GM21367 (cell line): ENCODE measurements around the gene SETDB2.

Experiments
- ATAC-seq: cut with Tn5 transposase; IDR thresholded peaks from one replicate; pipeline ENCODE4 v1.9.1; 2021; ENCODE audit not compliant: unreplicated experiment

SETDB2 gene, protein sequence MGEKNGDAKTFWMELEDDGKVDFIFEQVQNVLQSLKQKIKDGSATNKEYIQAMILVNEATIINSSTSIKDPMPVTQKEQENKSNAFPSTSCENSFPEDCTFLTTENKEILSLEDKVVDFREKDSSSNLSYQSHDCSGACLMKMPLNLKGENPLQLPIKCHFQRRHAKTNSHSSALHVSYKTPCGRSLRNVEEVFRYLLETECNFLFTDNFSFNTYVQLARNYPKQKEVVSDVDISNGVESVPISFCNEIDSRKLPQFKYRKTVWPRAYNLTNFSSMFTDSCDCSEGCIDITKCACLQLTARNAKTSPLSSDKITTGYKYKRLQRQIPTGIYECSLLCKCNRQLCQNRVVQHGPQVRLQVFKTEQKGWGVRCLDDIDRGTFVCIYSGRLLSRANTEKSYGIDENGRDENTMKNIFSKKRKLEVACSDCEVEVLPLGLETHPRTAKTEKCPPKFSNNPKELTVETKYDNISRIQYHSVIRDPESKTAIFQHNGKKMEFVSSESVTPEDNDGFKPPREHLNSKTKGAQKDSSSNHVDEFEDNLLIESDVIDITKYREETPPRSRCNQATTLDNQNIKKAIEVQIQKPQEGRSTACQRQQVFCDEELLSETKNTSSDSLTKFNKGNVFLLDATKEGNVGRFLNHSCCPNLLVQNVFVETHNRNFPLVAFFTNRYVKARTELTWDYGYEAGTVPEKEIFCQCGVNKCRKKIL

DNA sequence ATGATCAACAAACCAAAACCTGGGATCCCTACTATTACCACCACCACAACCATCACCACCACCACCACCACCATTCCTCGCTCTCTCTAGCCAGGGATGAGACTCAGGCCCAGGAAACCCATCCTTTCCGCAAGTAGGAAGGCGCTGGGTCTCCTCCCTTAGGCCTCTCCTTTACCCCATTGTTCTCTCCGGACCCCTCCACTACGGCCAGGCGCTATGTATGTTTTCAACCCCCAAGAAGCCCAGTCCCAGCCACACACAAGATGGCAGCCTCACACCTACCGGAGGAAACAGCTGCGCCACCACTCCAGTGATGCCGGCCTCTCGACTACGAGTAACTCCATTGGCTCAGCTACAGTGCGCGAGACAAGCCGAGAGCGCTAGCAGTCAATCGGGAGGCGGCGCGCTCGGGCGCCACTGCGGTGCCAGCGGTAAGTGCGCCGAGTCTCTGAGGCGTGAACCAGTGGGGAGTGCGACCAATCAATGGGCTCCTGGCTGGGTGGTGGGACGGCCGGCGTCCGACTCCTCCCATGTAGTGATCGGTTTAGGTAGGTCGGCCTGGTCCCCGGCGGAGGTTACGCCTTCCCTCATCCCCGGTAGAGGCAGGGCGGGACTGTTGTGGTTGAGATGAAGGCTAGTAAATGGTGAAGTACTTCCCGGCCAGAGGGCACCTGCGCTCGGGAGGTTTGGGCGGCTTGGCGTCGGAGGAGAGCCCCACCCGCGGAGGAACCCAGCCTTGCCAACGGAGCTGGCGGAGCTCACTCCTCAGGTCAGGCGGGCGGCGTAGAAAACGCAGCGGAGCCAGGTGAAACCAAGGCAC is at the start of gene SETDB2, which contains the start of gene CAB39L:
Gene SETDB2 (plus strand): TSS at position 571 of the 820 bp plus-strand sequence. CDS start 7,620 bp downstream, outside the sequence.
Gene CAB39L (minus strand): TSS at position 361 of the 820 bp plus-strand sequence. CDS start 61,154 bp downstream, outside the sequence.
- peak; percentile 88 for ATAC-seq

DNA sequence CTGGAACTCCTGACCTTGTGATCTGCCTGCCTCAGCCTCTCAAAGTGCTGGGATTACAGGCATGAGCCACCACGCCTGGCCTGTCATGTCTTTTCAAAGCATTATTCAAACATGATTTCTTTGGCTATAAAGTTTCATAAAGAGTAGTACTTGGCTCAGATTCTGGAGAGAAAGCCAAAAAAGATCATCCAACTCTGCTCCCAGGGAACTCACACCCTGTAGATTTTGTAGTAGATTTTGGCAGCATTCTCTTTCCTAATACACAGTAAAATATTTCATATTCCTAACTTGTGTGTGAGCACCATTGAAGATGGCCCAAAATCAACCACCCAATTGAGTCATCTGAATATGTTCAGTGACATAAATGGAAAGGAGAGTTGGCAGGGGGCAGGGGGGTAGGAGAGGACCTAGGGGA is 48.6 kb upstream of the SETDB2 start:
- ATAC-seq: no peak

DNA sequence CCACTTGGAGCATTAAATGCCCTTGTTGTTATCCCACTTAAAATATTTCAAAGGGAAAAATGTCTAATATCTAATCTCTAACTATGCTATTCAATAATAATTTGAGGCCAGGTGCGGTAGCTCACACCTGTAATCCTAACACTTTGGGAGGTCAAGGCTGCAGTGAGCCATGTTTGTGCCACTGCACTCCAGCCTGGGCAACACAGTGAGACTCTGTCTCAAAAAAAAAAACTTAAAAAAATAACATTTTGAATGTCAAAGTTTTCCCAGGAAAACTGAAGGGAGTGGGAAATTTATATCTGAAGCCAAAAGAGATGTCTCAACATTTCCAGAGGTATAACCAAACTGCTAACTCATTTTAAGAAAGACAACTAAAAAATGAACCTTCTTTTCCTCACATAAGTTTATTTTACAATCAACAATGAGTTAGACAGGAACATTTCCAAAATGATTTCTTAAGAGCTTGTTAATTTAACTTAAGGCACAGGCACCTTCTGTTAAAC is 48.1 kb upstream of the SETDB2 start:
- no peak for ATAC-seq

DNA sequence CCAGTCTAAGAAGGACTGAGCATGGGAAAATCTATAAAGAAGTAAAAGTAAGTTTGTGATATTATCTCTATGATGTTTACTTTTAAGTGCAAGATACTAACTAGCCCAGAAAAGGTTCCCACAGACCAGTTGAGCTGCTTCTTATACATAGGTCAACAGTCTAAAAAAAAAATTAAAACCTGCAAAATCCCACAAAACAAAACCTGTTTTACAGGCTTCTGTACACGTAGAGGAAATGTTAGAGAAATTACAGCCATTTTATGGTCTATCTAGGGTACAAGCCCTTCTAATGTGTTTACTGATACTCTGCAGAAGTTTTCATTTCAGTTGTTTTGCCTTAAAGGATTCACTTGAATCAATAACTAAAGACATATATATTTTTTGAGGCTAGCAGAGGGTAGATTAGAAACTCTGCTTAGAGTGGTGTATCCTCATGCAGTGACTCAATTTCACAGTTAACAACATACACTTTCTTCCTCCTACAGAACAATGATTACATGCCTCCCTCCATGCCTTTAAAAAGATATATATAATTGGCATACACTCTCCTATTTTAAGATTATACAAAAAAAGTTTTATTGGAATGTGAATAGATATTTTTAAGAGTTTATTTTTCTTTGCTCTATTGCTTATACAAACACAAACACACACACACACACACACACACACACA is 44.1 kb upstream of the SETDB2 start:
- no peak for ATAC-seq

DNA sequence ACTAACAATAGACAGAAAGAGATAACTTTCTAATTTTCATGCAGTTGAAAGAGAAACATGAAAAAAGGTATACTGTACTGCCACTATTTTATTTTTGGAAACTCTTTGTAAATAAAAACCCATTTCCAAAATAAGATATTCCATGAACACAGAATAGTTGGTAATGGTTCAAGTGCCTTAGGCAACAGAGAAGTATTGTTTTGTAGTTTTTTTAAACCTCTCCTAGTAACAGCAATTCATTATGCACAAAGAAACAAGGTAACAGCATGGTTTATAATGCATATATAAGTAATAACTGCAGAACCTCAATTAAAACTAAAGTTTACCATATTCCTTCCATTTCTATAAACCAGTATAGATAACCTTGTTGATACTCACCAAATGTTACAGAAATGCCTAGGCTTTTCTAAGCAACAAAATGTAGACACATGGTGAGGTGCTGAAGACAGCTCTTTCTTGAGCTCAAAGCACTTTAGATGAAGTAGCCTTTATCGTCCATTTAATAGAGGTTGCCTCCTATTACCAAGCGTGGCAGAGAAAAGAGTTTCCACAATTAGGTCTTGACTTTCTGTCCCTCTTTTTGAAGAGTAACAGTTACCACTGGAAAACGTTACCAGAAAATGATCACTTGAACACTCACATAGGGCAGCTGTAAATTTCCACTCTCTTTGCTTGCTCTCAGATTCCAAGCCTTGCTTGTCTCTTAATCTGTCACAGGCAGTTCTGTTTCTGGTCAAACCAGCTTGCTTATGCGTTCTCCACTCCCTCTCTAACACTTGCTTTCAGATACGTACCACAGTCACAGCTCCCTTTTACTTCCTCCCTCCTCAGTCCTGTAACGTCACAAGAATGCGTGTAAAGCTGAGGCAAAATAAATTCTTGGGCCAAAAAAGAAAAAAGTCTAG is 43.1 kb upstream of the SETDB2 start:
- ATAC-seq: peak; percentile 77

DNA sequence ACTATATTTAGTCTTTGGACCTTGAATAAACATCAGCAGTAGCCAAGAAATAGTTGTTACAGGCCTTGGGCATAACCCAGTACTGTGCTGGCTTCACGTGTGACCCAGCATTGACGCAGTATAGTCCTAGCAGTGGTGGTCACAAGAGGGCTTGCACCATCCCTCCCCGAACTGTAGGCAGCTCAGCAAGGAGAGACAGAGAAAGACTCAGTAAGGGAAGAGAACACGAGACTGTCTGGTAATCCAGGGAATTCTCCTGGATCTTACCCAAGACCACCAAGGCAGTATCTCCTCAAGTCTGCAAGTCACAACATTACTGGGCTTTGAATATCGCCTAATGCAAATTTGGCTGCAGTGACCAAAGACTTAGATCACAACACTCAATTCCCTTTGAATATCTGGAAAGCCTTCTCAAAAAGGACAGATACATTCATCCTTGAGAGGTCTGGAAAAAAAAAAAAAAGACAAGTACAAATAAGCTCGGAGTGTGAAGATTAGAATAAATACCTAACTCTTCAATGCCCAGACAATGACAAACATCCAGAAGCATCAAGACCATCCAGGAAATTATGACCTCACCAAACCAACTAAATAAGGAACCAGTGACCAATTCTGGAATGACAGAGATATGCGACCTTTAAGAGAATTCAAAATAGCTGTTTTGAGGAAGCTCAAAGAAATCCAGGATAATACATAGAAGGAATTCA is 39.9 kb upstream of the SETDB2 start:
- no peak for ATAC-seq

DNA sequence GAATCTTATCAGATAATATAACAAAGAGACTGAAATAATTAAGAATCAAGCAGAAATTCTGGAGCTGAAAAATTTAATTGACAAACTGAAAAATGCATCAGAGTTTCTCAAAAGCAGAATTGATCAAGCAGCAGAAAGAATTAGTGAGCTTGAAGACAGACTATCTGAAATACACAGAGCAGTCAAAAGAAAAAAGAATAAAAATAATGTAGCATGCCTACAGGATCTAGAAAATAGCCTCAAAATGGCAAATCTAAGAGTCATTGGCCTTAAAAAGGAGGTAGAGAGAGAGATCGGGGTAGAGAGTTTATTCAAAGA is 39.4 kb upstream of the SETDB2 start:
- no peak for ATAC-seq

DNA sequence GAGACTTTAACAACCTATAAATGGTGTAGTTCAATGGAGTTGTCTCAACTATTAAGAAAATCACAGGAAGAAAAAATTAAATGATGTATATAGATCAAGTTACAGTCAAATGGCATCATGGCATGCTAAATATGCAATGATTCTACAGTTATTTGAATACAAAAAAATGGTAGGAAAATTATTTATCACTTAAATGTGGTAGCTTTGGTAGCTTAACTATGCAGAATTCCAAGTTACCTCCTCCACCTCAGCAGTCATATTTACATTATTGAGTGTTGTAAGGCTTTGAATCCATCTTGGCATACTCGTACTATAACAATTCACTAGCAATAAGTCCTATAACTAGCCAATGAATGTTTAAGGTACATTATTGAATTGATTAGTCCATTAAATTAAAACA is 37.0 kb upstream of the SETDB2 start:
- ATAC-seq: no peak

DNA sequence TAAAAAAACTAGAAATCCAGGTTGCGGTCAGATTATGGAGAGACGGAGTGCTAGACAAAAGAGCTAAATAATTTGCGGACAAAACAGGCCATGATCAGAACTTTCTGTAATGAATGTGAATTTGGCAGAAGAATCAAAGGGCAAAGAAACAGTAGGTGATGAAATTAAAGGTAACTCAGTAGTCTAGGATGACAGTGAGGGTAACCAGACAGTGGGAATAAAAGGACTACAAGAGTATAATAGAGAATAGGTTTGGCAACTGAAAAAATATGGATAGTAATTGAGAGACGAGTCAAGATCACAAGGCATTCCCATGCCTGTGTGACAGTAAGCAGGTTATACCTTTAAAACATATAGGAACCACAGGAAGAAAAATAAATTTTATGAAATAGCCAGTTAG is 36.1 kb upstream of the SETDB2 start:
- no peak for ATAC-seq

DNA sequence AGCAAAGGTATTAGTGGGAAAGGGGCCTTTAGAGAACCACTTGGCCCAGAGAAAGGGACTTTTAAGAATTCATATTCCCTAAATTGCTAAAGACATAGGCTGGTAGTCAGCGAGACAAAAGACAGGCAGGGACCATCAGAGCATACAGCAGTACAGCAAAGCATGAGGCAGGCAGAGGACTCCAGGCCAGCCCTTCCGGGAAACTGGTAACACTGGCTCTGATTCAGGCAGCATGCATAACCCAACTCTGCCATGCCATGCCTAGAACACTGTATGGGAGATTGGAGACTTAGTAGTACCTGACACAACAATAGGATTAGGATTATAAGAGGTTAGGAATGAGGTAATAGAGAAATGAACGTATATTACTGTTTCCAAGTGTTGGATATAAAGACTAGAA is 35.1 kb upstream of the SETDB2 start:
- no peak for ATAC-seq

DNA sequence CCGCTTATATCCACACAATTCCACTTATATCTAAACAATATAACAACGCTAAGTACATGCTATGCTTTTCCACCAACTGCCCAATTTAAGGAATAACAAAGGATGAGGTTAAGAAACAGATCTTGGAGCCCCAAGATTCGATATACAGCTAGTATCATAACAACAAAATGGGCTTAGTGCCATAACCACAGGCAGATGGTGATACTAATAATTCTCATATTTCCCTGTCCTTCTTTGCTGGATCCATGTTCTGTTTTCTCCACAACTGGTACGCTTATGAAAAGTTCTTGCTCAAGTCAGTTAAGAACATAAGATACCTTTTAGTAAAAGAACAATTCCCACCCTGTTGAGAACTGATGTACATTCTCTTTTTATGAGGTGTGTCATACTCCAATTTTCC is 34.1 kb upstream of the SETDB2 start:
- no peak for ATAC-seq

DNA sequence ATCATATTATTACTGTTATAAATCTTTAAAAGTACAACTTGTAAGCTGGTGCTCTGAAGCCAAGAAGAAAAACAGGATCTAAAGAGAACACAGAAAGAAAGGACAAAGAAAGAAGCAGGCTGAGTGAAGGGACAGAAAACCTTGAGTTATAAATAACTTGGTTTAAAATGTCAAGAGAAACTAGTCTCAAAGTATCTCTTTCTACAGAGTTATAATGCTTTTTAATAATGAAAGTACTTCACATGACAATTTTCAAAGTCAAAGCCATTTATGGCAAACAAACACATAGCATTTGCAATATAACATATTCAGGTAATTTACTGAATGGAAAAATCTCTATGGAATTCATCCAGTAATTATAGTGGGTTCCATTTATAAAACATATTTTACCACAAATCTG is 33.6 kb upstream of the SETDB2 start:
- ATAC-seq: no peak

DNA sequence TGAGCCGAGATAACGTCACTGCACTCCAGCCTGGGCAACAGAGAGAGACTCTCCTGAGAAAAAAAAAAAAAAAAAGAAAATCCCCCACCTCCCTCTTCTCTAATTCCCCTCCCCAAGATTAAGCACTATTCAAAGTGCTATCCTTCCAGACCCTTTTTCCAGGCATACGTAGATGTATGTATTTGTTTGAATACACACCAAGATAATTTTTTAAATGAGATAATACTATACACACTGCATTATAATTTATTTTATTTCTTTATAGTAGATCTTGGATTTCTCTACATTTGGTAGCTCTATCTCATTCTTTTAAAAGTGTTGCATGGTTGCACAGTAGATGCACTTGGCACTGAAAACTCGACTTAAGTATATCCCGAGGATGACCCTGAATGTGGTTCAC is 32.7 kb upstream of the SETDB2 start:
- ATAC-seq: no peak

DNA sequence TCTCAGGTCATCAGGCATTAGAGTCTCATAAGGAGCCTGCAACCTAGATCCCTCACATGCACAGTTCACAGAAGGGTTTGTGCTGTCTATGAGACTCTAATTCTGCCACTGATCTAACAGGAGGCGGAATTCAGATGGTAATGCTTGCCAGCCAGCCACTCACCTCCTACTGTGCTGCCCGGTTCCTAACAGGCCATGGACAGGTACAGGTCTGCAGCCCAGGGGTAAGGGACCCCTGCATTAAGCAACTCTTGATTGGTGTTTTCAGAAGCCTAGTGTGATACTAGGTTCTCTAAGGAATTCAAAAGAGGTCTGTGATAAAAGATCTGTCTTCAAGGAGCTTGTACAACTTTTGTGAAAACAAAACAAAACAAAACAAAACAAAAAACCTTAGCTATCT is 31.3 kb upstream of the SETDB2 start:
- no peak for ATAC-seq

DNA sequence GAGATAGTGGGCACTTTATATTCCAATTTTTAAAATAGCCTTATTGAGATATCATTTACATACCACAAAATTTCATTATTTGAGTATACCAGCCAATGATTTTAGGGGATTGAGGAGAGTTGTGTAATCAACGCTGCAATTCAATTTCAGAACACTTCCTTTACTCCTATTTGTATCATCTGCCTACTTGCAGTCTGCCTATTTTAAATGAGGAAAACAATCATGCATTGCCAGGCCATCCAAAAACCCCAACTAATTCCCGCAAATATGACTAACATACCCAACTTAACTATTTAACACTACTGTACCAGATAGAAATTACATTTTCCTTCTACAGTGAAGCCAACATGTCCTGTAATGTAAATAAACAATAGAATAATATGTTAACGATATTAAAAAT is 26.9 kb upstream of the SETDB2 start:
- no peak for ATAC-seq

DNA sequence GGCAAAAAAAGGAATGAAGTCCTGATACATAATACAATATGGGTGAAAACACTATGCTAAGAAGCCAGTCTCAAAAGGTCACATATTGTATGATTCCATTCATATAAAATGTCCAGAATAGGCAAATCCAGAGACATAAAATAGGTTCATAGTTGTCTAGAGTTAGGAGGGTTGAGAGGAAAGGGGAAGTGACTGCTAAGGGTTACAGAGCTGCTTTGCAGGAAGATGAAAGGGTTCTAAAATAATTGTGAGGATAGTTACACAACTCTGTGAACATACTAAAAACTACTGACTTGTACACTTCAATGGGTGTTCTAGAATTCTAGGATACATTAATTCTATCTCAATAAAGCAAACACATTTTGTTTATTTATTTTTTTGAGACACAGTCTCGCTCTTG is 25.9 kb upstream of the SETDB2 start:
- ATAC-seq: no peak

DNA sequence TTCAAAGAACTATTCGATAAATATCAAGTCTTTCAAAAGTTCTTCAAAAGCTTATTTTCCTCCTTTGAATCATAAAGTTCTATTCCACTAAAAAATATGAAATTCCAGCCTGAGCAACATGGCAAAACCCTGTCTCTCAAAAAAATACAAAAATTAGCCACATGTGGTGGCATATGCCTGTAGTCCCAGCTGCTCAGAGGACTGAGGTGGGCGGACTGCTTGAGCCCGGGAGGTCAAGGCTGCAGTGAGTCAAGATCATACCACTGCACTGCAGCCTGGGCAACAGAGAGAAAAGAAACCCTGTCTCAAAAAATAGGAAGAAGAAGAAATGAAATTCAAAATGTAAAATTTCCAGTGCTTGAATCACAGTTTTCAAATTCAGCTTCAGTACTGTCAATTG is 24.8 kb upstream of the SETDB2 start:
- ATAC-seq: no peak

DNA sequence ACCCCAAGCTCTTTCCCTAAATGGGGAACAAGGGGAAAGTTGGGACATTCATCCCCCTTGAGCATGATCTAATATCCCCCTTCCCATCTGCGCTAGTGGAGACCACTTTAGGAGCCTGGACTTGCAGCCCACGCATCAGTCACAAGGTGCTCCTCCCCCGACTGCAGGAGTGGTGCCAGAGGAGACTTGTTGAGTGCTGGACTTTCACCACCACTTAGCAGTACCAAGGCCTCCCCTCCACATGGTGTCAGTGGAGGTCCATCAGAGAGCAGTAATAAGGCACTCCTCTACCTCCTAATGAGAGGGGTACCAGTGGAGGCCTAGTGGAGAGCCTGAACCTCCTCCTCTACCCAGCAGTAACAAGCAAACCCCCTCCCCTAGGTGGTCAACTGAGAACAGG is 22.7 kb upstream of the SETDB2 start:
- peak; percentile 67 for ATAC-seq

DNA sequence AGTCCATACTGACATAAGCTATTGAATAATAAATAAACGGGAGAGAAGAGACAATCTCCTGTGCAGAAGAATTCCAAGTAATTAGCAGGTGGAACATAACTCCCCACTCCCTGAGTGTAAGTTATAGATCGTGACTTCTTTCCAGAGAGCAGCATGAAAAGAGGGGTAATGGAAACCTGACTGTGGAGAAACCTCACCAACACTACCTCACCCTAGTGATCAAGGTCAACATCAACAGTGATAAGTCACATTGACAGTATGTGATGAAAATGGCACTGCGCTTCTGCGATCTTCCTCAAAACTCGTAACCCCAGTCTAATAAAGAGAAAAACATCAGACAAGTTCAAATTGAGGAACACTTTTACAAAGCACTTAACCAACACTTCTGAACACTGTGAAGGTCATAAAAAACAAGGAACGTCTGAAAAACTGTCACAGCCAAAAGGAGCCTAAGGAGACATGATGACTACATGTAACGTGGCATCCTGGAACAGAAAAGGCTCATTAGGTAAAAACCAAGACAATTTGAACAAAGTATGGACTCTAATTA is 20.0 kb upstream of the SETDB2 start:
- ATAC-seq: no peak
